Smooth muscle cell of the brain vasculature (primary cell): ENCODE data around the gene HEATR5A.

ENCODE experiments used
- DNase-seq: peaks from one replicate; pipeline ENCODE4 v3.0.0-alpha.2; 2012; ENCODE audit warnings: low read depth, low spot score

Gene HEATR5A

DNA sequence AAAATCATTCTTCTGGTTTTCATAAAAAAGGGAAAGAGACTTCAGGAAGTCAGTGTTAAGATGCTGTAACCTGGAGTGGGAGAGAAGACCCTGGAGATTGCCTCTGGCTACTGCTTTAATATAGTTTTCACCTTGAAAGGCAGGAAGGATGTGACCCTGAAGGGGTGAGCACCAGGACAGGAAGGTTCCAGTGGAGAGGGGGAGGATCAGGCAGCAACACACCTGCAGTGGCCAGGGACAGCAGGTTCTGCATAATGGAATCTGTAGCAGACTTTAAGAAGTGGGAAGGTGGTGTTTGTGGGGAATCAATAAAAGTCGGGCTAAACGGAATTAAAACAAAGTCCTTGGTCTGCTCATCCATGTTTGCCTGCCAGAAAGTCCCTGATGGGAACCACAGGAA, 6.3 kb upstream of the HEATR5A start:
- no peak for DNase-seq

DNA sequence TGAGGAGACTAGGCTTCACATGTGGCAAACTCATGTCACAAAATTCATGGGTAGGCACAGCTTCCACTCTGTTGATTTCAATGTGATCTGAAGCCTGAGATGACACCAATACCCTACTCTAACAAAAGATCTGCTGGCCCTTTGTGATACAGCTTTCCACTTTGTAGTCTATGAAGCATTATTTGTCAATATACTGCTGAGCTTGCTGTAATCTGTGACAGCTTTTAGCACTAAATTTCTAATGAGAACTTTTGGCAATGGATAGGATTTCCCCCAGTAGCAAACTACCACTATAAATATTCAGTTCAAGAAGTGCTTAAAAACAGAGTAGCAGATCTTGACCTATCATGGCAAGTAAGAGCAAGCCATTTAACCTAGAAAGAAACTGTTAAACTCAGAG, 5.6 kb upstream of the HEATR5A start:
- DNase-seq = no peak

DNA sequence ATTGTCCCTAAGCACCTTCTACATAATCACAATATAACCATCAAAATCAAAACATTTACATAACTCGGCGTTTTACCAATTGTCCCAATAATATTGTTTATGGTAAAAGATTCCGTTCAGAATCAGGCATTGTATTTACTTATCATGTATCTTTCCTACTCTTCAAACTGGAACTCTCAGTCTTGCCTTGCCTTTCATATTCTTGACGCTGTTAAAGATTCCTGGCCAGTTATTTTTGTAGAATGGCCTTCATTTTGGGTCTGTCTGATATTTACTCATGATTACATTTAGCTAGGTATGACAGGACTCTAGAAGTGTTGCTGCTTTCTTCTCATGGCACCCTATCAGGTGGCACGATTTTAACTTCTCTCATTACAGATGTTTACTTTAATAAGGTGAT, 850 bp upstream of the HEATR5A start:
- no peak for DNase-seq

DNA sequence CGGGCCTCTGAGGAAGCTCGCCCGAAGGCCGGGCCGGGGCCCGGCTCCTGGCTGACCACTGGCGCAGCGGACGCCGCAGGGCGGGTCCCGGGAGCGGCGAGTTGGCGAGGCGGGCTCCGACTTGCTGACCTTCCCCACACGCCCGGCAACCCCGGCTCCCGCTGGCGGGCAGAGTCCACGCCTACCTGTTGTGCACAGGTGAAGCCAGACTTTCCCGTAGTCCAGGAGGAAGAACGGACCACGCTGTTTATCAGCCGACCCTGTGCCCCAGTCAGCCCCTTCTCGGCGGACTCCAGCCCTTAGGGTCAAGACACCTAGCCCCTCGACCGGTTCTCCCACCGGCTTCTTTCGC, 407 bp downstream of the HEATR5A start:
- DNase-seq = no peak

DNA sequence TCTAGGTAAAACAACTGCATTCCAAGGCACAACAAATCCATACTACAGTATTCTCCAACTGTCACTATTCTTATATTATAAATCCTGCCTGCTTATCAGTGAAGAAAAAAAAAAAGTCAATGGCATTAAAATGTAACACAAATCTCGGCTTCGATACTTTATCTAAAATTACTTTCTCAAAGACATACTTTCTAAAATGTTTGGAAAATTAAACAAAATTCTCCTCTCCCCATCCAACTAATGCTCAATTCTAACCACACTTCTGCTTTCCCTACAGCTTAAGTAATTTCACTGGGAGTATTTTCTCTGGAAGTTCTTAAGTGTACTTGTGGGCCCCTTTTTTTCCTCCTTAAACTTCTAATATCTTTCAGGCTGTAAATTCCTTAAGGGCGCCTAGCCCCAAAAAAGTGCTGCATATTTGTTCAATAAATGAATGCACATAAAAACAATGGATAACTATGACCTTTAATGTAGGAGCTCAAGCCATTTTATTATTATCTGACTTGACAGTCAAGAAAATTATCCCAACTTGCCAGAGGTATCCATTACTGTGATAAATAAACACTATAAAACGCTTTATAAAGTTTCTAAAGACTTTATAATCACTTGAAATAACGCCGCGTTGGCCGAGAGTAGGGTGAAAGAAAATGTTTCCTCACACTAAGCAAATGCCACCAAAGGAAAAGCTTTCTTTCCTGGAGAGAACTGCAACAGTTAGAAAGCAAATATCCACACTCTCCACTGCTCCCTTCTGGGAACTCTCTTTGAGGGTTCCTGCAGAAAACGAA, 977 bp downstream of the HEATR5A start:
- DNase-seq = no peak

DNA sequence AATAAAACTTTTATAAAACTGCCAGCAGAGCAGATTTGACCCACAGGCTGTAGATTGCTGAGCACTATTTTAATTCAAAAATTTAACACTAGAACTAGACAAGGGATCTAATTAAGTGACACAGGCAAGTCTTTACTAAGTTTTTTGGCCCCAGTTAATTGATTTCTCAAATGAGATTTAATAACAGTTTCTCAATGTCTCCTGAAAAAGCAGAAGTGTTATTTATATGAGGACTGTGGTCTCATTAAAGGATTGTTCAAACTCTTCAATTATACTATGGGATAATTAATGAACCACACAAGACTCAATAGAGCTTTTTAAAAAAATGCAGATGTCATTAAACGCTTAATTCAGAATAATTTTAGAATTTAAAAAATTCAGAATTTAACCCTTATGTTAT, 1.9 kb downstream of the HEATR5A start:
- no peak for DNase-seq

DNA sequence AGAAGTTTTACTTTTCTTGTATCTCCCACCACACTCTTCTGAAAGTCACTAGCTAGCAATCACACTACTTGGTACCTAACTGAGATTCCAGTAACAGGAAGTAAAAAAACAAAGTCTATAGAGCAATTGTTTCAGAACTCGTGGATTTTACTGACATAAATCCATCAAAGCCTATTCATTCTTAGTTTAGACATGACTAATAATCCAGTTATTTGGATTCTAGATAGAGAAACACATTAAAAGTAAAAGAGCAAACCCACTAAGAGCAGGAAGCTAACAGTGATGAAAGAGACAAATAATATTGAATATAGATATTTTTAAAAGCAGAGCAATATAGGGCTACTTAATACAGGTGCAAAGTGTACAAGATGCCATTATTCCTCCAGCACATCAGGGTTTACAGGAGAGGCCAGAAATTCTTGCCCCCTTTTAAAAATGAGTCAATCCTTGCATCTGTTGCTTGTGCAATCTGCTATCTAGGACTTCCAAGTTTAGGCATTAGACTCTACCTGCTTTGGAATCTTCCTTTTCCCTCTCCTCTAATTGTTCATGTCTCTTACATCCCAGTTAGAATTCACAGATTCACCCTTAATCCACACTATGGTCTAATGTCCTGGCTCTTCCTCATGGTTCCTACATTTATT, 6.0 kb downstream of the HEATR5A start:
- DNase-seq = no peak

DNA sequence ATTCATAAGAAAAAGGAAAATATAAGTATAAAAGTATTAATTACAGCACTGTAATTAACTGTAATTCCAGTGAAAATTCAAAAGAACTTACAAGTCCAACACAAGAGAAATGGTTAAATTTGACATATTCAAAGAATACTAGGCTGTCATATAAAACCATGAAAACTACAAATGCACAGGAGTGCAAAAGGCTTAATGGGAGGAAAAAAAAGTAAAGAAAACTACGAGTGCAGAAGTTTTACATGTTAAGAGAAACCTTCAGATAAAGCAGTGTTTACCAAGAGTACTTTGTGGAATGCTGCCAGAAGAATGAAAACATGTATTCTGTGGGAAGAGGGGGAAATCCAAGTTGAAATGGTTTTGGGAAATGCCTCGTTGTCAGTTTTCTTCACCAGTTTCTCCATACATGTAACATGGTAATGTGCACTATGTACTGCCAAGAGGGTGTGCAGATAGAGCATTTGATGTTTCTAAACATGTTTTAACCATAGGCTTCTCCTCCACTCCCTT, 9.1 kb downstream of the HEATR5A start:
- no peak for DNase-seq

DNA sequence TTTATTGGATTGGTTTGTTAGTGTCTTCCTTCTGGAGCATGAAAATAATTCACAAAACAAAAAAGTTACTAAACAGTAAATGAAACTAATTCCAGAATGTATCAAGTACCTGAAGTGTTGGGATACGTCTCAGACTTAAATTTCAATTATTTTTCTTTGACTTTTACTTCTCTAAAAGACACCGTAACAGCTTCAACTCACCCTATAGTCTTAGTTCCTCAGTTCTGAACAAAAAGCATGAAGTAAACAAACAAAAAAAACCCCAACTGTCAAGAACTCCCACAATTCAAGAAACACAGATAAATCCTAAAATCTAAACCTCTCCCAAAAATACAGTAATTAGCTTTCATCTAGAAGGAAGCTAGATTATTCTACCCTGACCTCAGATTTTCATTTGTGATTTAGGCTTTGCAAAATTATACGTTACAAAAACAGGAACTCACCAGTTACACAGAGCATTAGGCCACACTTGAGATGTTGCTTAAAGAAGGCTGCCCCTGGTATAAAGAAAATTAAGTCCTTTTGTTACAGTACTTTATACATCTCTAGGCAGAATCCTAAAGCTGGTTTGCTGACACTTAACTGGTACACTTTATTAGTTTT, 10.2 kb downstream of the HEATR5A start:
- DNase-seq = no peak

DNA sequence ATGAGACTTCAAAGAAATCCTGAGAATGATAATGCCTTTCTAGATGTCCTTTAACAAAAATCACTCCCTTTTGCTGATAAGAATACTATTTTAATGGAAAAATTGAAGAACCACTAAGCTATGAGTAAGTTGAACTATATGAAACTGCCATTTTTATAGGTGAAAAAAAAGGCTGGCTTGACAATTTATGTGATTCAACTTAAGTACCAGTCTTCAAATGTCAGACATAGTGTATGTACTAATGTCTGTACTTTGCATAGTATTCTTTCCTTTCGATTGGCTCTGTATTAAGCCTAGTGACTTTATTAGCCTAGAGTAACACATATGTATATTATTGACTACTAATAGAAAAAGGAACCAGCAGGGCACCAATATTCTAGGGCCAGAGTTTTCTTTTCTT, 11.9 kb downstream of the HEATR5A start:
- no peak for DNase-seq

DNA sequence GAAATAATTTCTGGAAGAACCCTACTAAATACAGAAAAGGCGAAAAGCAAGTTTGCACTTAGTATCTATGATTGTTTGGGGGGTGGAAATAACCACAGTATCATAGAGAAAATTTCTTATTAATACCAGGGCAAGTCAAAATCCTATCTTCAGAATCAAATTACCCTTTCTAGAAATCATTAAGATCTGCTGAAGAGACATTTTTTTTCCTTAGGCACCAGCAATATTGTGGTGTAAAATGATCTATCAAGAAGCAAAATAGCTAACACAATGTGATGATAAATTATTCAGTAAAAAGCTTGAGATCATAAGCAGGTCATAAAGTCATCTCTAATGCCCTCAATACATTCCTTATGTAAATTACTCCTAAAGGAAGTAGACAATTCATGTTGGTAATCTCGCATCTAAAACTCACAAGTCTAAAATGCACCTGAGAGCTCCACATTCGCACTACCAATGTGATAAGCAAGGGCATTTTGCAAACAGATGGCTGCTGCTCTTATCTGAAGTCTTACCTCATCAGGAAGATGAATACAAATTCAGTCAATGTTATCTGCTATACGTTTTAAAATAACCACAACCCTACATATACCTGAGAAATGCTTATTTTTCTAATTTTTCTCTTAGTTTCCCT, 14.6 kb downstream of the HEATR5A start:
- DNase-seq = no peak

DNA sequence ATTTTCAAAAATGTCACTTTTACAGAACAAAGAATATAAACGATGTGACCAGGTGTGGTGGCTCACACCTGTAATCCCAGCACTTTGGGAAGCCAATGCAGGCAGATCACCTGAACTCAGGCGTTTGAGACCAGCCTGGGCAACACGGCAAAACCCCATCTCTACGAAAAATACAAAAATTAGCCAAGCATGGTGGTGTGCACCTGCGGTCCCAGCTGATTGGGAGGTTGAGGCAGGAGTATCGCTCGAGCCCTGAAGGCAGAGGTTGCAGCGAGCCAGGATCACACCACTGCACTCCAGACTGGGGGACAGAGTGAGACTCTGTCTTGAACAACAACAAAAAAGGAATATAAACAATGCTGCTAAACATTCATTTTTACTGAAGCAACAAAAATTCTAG, 15.2 kb downstream of the HEATR5A start:
- no peak for DNase-seq

DNA sequence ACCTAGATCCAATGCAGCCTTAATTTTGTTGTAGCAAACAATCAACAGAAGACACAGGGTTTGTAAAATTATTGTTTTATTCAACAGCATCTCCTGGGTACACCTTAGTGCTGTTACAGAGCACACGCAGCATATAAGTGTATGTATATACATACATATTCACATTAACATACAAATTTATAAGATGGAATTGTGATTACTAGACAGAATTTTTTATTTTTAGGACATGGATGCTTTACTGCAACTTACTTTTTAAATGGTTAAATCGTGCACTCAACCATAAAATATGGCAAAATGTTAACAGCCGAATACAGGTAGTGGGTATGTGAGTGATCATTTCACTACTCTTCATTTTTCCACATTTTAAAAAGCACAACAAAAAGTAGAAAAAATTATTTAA, 16.6 kb downstream of the HEATR5A start:
- no peak for DNase-seq

DNA sequence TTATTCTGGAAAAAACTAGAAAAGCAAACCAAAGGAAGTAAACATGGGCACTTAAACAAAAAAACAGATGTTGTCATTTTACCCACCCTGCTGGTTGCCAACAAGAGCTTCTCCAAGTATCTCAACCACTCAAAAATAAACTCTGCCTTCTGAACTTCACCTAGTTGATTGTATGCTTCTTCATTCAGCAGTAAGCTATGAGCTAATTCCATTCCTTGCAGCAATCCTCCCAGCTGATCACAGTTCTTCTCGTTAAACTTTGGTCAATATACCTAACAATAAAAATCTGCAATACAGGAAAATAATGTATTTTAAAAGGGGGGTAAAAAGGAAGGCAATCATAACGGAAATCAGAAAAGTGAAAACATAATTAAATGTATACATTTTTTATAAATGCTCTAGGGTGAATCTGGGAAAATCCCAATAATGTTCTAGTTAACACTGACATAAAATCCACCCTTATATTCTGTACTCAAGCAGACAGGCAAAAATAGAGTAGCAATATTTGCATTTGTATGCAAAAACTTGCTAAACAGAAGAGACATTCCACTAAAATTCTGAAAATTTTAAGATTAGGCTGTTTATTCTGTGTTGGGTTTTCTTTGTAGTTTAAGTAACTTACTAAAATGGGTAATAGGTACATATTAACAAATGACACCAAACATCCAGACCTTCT, 17.4 kb downstream of the HEATR5A start:
- DNase-seq = no peak

DNA sequence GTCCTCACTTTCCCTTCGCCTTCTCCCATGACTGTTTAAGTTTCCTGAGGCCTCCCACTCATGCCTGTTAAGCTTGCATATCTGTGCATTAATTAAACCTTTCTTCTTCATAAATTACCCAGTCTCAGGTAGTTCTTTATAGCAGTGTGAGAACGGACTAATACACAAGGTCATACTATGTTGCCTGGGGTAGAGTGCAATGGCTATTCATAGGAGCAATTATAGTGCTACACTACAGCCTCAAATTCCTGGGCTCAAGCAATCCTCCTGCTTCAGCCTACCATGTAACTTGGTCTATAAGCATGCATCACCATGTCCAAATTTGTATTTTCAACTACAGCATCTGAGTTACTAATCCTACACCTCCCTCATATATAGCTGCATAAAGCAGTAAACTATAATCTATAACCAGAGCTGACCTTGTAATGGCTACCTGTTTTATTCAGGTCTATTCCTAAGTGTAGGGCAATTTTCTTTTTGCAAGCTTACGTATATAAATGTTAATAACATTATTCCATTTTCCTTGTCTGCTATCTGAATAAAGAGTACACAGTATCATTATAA, 18.9 kb downstream of the HEATR5A start:
- DNase-seq = no peak

DNA sequence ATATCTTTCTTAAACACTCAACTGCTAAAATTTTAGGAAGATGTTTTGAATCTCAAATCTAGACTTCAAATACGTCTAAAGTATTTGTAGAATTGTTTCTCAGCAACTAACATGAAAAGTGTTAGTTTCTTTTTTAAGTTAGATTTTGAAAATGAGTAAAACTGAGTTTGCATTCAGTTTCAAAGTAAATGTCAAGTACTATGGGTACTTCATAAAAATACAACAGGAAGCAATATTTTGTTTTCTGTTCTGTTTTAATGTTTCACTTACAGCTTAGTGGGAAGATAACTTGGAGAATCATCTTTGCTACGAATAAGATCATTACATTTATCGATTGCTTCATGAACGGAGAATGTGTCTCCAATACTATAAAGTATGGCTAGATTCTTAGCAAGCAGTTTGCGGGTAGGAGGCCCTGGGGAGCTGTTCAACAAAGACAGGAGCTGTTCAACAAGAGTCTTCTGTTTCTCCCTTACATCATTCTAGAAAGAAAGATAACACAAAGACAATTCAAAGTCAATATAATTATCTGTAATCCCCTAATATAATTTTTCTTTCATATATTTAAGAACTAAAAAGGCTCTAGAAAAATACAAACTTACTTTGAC, 20.2 kb downstream of the HEATR5A start:
- DNase-seq = no peak

DNA sequence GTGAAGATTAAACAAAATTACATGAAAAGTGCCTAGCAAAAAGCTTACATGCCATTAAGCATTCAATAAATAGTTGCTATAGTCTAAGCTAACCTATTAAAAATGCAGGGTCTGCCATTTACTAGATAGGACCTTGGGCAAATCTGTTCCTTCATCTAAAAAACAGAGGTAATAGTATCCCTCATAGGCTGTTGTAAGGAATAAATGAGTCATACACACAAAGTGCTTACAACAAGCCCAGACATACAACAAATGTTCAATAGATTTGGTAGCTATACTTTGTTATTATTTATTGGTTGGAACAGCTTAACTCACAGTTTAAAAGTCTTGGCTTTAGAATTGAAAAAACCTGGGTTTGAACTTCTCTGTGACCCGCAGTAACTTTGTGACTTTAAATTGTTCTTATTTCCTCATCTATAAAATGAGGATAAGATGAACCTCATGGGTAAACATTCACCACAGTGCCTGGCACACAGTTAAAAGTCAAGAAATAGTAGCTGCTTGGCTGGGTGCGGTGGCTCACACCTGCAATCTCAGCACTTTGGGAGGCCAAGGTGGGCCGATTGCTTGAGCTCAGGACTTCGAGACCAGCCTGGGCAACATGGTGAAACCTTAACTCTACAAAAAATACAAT, 24.7 kb downstream of the HEATR5A start:
- DNase-seq = no peak

DNA sequence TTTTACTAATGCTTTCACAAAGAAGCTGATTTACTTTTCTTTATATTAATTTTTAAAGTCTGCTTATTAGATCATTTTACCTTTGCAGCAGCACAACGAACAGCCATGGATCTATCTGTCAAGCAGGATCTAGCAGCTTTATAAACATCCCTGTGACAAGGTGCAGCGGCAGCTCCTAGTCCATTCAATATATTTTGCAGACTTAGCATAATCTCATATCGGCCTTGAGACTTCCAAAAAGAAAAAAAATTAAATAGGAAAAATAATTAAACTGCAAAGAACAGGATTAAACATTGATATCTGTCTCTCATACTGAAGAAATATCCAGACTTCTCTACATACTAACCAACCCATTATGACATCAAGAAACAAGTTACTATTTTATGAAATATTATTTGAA, 25.2 kb downstream of the HEATR5A start:
- no peak for DNase-seq

DNA sequence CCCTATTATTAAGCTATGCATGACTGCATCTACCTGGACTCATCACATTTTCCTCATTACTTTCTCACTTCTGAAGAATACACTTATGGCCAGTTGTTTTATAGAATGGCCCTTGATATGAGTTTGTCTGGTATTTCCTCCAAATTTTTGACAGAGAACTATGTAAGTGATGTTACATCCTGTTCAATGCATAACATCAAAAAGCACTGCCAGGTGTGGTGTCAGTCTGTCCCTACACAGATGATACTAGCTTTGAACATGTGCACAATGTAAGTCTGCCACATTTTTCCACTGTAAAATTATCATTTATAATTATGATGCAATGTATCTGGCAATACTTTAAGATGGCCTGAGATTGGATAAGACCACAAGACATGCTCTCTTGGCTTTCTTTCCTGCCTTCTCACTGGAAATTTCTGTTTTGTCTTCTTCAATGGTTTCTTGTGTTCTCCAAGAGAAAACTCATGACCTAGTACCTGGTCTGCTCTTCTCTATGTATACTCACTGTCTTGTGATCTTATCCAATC, 28.3 kb downstream of the HEATR5A start:
- DNase-seq = no peak

DNA sequence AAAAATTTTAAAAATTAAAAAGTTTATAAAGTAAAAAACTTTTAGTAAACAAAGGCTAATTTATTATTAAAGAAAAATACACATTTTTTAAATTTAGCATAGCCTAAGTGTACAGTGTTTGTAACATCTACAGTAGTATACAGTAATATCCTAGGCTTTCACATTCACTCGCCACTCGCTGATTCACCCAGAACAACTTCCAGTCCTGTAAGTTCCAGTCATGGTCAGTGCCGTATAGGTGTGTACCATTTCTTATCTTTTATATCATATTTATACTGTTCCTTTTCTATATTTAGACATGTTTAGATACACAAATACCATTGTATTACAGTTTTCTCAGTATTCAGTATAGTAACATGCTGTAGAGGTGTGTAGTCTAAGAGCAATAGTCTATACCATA, 28.9 kb downstream of the HEATR5A start:
- DNase-seq = no peak
